A549 (cell line): Measurements from ENCODE around the gene CLCN7.
"Not testable (repeated sequence)": the region's sequence is repeated elsewhere in the genome, so short reads cannot be mapped to it uniquely, and the experiment has no call there.

Experiments
- EP300 ChIP-seq, 2 experiments: fragments of >200 bp; sonication (Bioruptor Twin); formaldehyde crosslinking; IDR thresholded peaks; 2 replicates in 1 of 2; 3 replicates in 1 of 2; pipeline ENCODE4 v1.6.1; 2016 to 2017
- FOXS1 ChIP-seq: fragments of 250-450 bp; sonication (Bioruptor Pico); IDR thresholded peaks from 2 replicates; pipeline ENCODE4 v1.5.0; 2020; ENCODE audit warnings: mild to moderate bottlenecking, moderate library complexity
- JUNB ChIP-seq: fragments of >200 bp; sonication (Bioruptor Twin); formaldehyde crosslinking; IDR thresholded peaks from 2 replicates; pipeline ENCODE4 v1.6.1; 2016
- NPAS2 ChIP-seq: fragments of 250-450 bp; sonication (Bioruptor Pico); IDR thresholded peaks from 2 replicates; pipeline ENCODE4 v1.8.0; 2022; ENCODE audit warnings: mild to moderate bottlenecking, moderate library complexity, borderline replicate concordance
- POLR2A ChIP-seq: IDR thresholded peaks from 2 replicates; pipeline ENCODE4 v1.6.1; 2012; ENCODE audit warnings: mild to moderate bottlenecking, low read length
- RFX5 ChIP-seq: fragments of 450-650 bp; IDR thresholded peaks from 2 replicates; pipeline ENCODE4 v1.7.1; 2014; ENCODE audit warnings: antibody characterized with exemption, mild to moderate bottlenecking, moderate library complexity
- TP53 ChIP-seq: fragments of 250-450 bp; sonication (Bioruptor Pico); IDR thresholded peaks from 2 replicates; pipeline ENCODE4 v1.5.0; 2021; ENCODE audit warnings: mild to moderate bottlenecking, moderate library complexity
- TF ChIP-seq, protein P1 (sequence below): fragments of 200-600 bp; sonication (generic); IDR thresholded peaks from 2 replicates; pipeline ENCODE4 v1.6.1; 2016; ENCODE audit warnings: antibody characterized with exemption, mild to moderate bottlenecking, moderate library complexity
- TF ChIP-seq, protein P2 (sequence below): fragments of >200 bp; sonication (Bioruptor Twin); formaldehyde crosslinking; IDR thresholded peaks from 3 replicates; pipeline ENCODE4 v1.5.1; 2016

DNA sequence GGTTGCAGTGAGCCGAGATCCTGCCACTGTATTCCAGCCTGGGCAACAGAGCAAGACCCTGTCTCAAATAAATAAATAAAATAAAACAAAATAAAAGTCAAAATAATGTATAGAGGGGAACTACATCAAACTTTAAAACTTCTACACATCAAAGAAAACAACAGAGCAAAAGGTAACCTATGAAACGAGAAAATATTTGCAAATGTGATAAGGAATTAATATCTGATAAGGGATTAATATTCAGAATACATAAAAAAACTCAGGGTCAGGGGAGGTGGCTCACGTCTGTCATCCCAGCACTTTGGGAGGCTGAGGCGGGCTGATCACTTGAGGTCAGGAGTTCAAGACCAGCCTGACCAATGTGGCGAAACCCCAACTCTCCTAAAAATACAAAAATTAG is 5.7 kb downstream of the CLCN7 start:
- TF ChIP-seq RFX5; TP53 (CRISPR knock-in tag); NPAS2 (CRISPR knock-in tag); EP300 (IDR thresholded peaks at IDR 0.05); FOXS1 (CRISPR knock-in tag); POLR2A; JUNB: not testable (repeated sequence)
- TF ChIP-seq, protein P1, sequence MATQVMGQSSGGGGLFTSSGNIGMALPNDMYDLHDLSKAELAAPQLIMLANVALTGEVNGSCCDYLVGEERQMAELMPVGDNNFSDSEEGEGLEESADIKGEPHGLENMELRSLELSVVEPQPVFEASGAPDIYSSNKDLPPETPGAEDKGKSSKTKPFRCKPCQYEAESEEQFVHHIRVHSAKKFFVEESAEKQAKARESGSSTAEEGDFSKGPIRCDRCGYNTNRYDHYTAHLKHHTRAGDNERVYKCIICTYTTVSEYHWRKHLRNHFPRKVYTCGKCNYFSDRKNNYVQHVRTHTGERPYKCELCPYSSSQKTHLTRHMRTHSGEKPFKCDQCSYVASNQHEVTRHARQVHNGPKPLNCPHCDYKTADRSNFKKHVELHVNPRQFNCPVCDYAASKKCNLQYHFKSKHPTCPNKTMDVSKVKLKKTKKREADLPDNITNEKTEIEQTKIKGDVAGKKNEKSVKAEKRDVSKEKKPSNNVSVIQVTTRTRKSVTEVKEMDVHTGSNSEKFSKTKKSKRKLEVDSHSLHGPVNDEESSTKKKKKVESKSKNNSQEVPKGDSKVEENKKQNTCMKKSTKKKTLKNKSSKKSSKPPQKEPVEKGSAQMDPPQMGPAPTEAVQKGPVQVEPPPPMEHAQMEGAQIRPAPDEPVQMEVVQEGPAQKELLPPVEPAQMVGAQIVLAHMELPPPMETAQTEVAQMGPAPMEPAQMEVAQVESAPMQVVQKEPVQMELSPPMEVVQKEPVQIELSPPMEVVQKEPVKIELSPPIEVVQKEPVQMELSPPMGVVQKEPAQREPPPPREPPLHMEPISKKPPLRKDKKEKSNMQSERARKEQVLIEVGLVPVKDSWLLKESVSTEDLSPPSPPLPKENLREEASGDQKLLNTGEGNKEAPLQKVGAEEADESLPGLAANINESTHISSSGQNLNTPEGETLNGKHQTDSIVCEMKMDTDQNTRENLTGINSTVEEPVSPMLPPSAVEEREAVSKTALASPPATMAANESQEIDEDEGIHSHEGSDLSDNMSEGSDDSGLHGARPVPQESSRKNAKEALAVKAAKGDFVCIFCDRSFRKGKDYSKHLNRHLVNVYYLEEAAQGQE = not testable (repeated sequence)
- TF ChIP-seq, protein P2, sequence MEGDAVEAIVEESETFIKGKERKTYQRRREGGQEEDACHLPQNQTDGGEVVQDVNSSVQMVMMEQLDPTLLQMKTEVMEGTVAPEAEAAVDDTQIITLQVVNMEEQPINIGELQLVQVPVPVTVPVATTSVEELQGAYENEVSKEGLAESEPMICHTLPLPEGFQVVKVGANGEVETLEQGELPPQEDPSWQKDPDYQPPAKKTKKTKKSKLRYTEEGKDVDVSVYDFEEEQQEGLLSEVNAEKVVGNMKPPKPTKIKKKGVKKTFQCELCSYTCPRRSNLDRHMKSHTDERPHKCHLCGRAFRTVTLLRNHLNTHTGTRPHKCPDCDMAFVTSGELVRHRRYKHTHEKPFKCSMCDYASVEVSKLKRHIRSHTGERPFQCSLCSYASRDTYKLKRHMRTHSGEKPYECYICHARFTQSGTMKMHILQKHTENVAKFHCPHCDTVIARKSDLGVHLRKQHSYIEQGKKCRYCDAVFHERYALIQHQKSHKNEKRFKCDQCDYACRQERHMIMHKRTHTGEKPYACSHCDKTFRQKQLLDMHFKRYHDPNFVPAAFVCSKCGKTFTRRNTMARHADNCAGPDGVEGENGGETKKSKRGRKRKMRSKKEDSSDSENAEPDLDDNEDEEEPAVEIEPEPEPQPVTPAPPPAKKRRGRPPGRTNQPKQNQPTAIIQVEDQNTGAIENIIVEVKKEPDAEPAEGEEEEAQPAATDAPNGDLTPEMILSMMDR = not testable (repeated sequence)
